ENCODE data around the gene POU2AF1.

The POU2AF1 gene

GRCh38 chr11:111357150-111358037 is 21.7 kb downstream of the POU2AF1 start:
- no peak for TF ChIP-seq POLR2A (IDR thresholded peaks at IDR 0.05; ENCODE audit: low read depth, low read length)
- FAIRE-seq (no peak), DNase-seq (ENCODE audit: insufficient read length, low spot score) (no peak)

- DNase-seq (ENCODE audit: insufficient read length, low spot score) (no peak), FAIRE-seq (no peak)
- TF ChIP-seq POLR2A (IDR thresholded peaks at IDR 0.05; ENCODE audit: low read depth, low read length) = no peak
These were observed 22.4 kb downstream of the POU2AF1 start for GRCh38 chr11:111356660-111357048.

- FAIRE-seq (no peak), DNase-seq (ENCODE audit: insufficient read length, low spot score) (no peak)
- no peak for TF ChIP-seq POLR2A (IDR thresholded peaks at IDR 0.05; ENCODE audit: low read depth, low read length)
These were observed 23.0 kb downstream of the POU2AF1 start for GRCh38 chr11:111355956-111356659.

- FAIRE-seq (no peak), DNase-seq (ENCODE audit: insufficient read length, low spot score) (no peak)
- TF ChIP-seq POLR2A (IDR thresholded peaks at IDR 0.05; ENCODE audit: low read depth, low read length) = no peak
These were observed 24.0 kb downstream of the POU2AF1 start for GRCh38 chr11:111355101-111355500.

- no peak for TF ChIP-seq POLR2A (IDR thresholded peaks at IDR 0.05; ENCODE audit: low read depth, low read length)
- no peak for DNase-seq (ENCODE audit: insufficient read length, low spot score)
- FAIRE-seq = no peak
These were observed 24.5 kb downstream of the POU2AF1 start for GRCh38 chr11:111354601-111354891.

- DNase-seq (ENCODE audit: insufficient read length, low spot score) = no peak
- no peak for FAIRE-seq
- no peak for TF ChIP-seq POLR2A (IDR thresholded peaks at IDR 0.05; ENCODE audit: low read depth, low read length)
These were observed 25.1 kb downstream of the POU2AF1 start for GRCh38 chr11:111353776-111354600.

- no peak for TF ChIP-seq POLR2A (IDR thresholded peaks at IDR 0.05; ENCODE audit: low read depth, low read length)
- no peak for FAIRE-seq
- no peak for DNase-seq (ENCODE audit: insufficient read length, low spot score)
These were observed 26.0 kb downstream of the POU2AF1 start for GRCh38 chr11:111352935-111353710.

- no peak for TF ChIP-seq POLR2A (IDR thresholded peaks at IDR 0.05; ENCODE audit: low read depth, low read length)
- no peak for DNase-seq (ENCODE audit: insufficient read length, low spot score)
- no peak for FAIRE-seq
These were observed 26.8 kb downstream of the POU2AF1 start for GRCh38 chr11:111352231-111352746.

GRCh38 chr11:111351374-111352055 is 27.6 kb downstream of the POU2AF1 start:
- no peak for DNase-seq (ENCODE audit: insufficient read length, low spot score)
- no peak for TF ChIP-seq POLR2A (IDR thresholded peaks at IDR 0.05; ENCODE audit: low read depth, low read length)
- no peak for FAIRE-seq

- no peak for DNase-seq (ENCODE audit: insufficient read length, low spot score)
- TF ChIP-seq POLR2A (IDR thresholded peaks at IDR 0.05; ENCODE audit: low read depth, low read length) = no peak
- no peak for FAIRE-seq
These were observed 28.3 kb downstream of the POU2AF1 start for GRCh38 chr11:111350811-111351210.

GRCh38 chr11:111349191-111349695 is 29.8 kb downstream of the POU2AF1 start:
- FAIRE-seq (no peak), DNase-seq (ENCODE audit: insufficient read length, low spot score) (no peak)
- TF ChIP-seq POLR2A (IDR thresholded peaks at IDR 0.05; ENCODE audit: low read depth, low read length) = no peak

- DNase-seq (ENCODE audit: insufficient read length, low spot score) (no peak), FAIRE-seq (no peak)
- TF ChIP-seq POLR2A (IDR thresholded peaks at IDR 0.05; ENCODE audit: low read depth, low read length) = no peak
These were observed 30.9 kb downstream of the POU2AF1 start for GRCh38 chr11:111348147-111348546.

GRCh38 chr11:111347723-111348115 is 31.4 kb downstream of the POU2AF1 start:
- DNase-seq (ENCODE audit: insufficient read length, low spot score) (no peak), FAIRE-seq (no peak)
- no peak for TF ChIP-seq POLR2A (IDR thresholded peaks at IDR 0.05; ENCODE audit: low read depth, low read length)
